Esophagus muscularis mucosa (tissue), 3 donors: ENCODE results near the gene NR2C2AP.

Experiments used
- EP300 ChIP-seq: sonication (generic); formaldehyde crosslinking; IDR thresholded peaks from one replicate; pipeline ENCODE4 v1.6.1; 2017; ENCODE audit warnings: antibody characterized with exemption
- POLR2AphosphoS5 ChIP-seq, 2 donors: sonication (generic); formaldehyde crosslinking; IDR thresholded peaks; one replicate each; pipeline ENCODE4 v1.6.1; 2017; ENCODE audit warnings: antibody characterized with exemption in 2 of 2

DNA sequence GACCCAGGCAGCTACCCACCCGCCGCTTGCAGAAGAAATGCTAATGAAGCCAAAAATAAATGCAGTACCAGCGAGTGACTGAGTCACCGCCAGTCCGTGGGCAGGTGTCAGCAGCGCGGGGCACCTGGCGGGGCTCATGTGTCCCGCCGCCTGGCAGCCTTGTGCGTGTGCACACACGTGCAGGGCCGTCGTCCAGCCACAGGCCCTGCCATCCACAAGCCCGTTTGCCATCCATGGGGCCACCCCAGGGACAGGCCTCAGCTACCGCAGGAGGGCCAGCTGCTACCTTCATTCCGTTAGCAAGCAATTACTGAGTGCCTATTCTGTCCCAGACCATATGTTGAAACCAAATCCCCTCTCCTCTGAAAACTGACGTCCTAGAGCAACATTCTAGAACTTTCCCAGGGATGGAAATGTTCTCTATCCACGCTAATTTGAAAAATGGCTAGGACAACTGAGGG, 29.1 kb upstream of the NR2C2AP start:
- TF ChIP-seq EP300 = no peak
- no peak for TF ChIP-seq POLR2AphosphoS5 (IDR thresholded peaks at IDR 0.05)
